K562 (cell line): ENCODE measurements around the gene RNF212B. TPM values are rescaled to one million over a fixed set of nuclear protein-coding genes. Genes with fewer than 3 reads are reported as not detected.
A peak's percentile ranks its signal among the peaks of the same experiment; 100 is the strongest.

Experiments
- TEAD1 ChIP-seq, 2 experiments: fragments of 450-650 bp in 1 of 2; sonication (generic) in 1 of 2; formaldehyde crosslinking; IDR thresholded peaks; 2 replicates each; pipeline versions ENCODE4 v1.4.0 to v1.8.0; 2020 to 2022; ENCODE audit warnings: mild to moderate bottlenecking in 2 of 2, missing genetic modification reagents in 1 of 2
- ZKSCAN8 ChIP-seq: fragments of 200-800 bp; sonication (Bioruptor generic); IDR thresholded peaks from 2 replicates; pipeline ENCODE4 v1.6.1; 2016; ENCODE audit warnings: missing genetic modification characterization, missing compliant biosample characterization
- ZNF174 ChIP-seq: fragments of 250-450 bp; sonication (Bioruptor Pico); IDR thresholded peaks from 2 replicates; pipeline ENCODE4 v1.4.0; 2020; ENCODE audit warnings: mild to moderate bottlenecking
- ZNF384 ChIP-seq: IDR thresholded peaks from 2 replicates; pipeline ENCODE4 v1.6.1; 2012; ENCODE audit warnings: low read depth, low read length, improper control_type of control experiment
- ZNF395 ChIP-seq: fragments of 200-800 bp; sonication (Bioruptor generic); IDR thresholded peaks from 2 replicates; pipeline ENCODE4 v1.6.1; 2017; ENCODE audit warnings: missing genetic modification characterization, missing compliant biosample characterization
- ZNF445 ChIP-seq: fragments of 250-450 bp; sonication (Bioruptor Pico); IDR thresholded peaks from 2 replicates; pipeline ENCODE4 v1.4.0; 2020; ENCODE audit warnings: low read depth, mild to moderate bottlenecking, moderate library complexity
- ZNF449 ChIP-seq: fragments of 250-450 bp; sonication (Bioruptor Pico); IDR thresholded peaks from 2 replicates; pipeline ENCODE4 v1.8.0; 2022; ENCODE audit warnings: moderate library complexity, mild to moderate bottlenecking, inconsistent platforms
- ZNF76 ChIP-seq: fragments of 250-450 bp; sonication (Bioruptor Pico); IDR thresholded peaks from 2 replicates; pipeline ENCODE4 v1.4.0; 2020; ENCODE audit warnings: mild to moderate bottlenecking, moderate library complexity, borderline replicate concordance
- ZNF766 ChIP-seq: fragments of 200-800 bp; sonication (Bioruptor generic); conservative IDR thresholded peaks from 2 replicates; pipeline ENCODE4 v1.6.1; 2016; ENCODE audit warnings: missing genetic modification characterization, missing compliant biosample characterization
- polyA plus RNA-seq, 8 experiments: library from polyadenylated mRNA; depleted of rRNA in 4 of 8; stranded (reverse) in 5 of 8; unstranded in 3 of 8; fragments of >200 nt; fragmentation: Nextera tagmentation in 2 of 8; fragmentation: Illumina TruSeq in 1 of 8; extraction: Ambion mirVana in 2 of 8; extraction: Trizol in 1 of 8; gene quantifications; 2 replicates each; pipeline versions ENCODE4 v1.2.1 to v1.2.3, GENCODE V29; 2011 to 2014; ENCODE audit warnings: inconsistent platforms in 1 of 8, missing spikeins in 1 of 8
- total RNA-seq, 7 experiments: library from RNA; depleted of rRNA in 6 of 7; stranded (reverse); fragments of >200 nt in 6 of 7; fragmentation: Illumina TruSeq in 2 of 7; extraction: Trizol in 2 of 7; gene quantifications; 2 replicates each; pipeline versions ENCODE4 v1.2.1 to v1.2.3, GENCODE V29; 2011 to 2021; ENCODE audit warnings: low replicate concordance in 1 of 7
- TF ChIP-seq, protein P1 (sequence below): fragments of 450-650 bp; IDR thresholded peaks from 2 replicates; pipeline ENCODE4 v1.6.1; 2014; ENCODE audit warnings: low read depth, mild to moderate bottlenecking, moderate library complexity, borderline replicate concordance
- TF ChIP-seq, protein P2 (sequence below): fragments of 250-450 bp; sonication (Bioruptor Pico); IDR thresholded peaks from 2 replicates; pipeline ENCODE4 v1.8.0; 2022; ENCODE audit warnings: inconsistent platforms
- TF ChIP-seq, protein P3 (sequence below): fragments of 450-650 bp; conservative IDR thresholded peaks from 2 replicates; pipeline ENCODE4 v1.6.1; 2016; ENCODE audit warnings: missing genetic modification characterization, low read depth, mild to moderate bottlenecking, missing compliant biosample characterization, moderate library complexity

The RNF212B gene
- total and polyA plus RNA-seq, 9 of the 15 experiments (the other 6 are each of a cell fraction or from before 2014, with no cell fraction given) = 0.15 to 0.43 (median 0.27) TPM; not detected in 3

DNA sequence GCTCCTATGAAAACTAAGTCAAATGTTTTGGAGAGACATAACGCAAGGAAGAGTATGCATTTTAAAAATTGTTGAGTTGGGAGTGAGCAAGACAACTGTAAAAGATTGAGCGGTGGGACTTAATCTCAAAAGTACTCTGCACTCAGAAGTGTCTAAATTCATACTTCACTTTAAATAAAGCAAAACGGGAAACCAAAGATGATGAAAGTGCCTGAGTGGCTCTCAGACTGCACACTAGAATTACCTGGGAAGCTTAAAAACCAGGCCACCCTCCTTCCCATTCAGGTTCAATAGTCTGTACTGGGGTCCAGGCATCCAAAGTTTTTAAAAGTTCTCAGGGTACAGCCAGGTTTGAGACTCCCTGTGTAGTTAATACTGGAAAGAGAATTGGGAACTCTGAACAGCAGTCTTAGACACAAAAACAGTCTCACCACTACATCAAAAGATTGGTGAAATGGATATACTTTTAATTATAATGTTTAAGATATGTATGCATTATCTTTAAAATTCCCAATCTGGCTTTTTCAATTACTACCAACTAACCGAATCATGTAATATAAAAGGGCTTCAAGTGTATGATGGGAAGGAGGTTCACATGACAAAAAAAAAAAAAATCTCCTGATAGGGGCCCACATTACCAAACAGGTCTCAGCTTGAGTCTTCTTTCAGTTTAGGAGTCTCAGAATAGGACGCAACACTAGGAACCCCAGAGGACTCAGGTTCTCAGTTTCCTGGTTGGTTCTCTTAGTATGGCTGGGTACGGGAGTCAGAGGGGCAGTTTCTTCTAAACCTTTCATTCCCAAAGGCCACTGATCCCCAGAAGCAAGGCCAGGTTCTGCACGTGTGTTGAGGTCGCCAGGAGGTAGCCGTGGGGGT is 47.2 kb downstream of the RNF212B start (continued):
- TF ChIP-seq ZNF395 (CRISPR knock-in tag) = no peak
- TF ChIP-seq ZNF76 (CRISPR knock-in tag) = no peak
- no peak for TF ChIP-seq ZNF445 (CRISPR knock-in tag)
- no peak for TF ChIP-seq ZNF766 (CRISPR knock-in tag)
- TF ChIP-seq, protein P1, sequence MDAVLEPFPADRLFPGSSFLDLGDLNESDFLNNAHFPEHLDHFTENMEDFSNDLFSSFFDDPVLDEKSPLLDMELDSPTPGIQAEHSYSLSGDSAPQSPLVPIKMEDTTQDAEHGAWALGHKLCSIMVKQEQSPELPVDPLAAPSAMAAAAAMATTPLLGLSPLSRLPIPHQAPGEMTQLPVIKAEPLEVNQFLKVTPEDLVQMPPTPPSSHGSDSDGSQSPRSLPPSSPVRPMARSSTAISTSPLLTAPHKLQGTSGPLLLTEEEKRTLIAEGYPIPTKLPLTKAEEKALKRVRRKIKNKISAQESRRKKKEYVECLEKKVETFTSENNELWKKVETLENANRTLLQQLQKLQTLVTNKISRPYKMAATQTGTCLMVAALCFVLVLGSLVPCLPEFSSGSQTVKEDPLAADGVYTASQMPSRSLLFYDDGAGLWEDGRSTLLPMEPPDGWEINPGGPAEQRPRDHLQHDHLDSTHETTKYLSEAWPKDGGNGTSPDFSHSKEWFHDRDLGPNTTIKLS = no peak
- TF ChIP-seq ZKSCAN8 (CRISPR knock-in tag) = 0 out of 2 replicates have a peak, but pooled peaks have one; percentile 45
- TF ChIP-seq TEAD1 (CRISPR knock-in tag; IDR thresholded peaks at IDR 0.05) = no peak
- TF ChIP-seq, protein P2, sequence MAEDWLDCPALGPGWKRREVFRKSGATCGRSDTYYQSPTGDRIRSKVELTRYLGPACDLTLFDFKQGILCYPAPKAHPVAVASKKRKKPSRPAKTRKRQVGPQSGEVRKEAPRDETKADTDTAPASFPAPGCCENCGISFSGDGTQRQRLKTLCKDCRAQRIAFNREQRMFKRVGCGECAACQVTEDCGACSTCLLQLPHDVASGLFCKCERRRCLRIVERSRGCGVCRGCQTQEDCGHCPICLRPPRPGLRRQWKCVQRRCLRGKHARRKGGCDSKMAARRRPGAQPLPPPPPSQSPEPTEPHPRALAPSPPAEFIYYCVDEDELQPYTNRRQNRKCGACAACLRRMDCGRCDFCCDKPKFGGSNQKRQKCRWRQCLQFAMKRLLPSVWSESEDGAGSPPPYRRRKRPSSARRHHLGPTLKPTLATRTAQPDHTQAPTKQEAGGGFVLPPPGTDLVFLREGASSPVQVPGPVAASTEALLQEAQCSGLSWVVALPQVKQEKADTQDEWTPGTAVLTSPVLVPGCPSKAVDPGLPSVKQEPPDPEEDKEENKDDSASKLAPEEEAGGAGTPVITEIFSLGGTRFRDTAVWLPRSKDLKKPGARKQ (CRISPR knock-in tag) = no peak
- TF ChIP-seq, protein P3, sequence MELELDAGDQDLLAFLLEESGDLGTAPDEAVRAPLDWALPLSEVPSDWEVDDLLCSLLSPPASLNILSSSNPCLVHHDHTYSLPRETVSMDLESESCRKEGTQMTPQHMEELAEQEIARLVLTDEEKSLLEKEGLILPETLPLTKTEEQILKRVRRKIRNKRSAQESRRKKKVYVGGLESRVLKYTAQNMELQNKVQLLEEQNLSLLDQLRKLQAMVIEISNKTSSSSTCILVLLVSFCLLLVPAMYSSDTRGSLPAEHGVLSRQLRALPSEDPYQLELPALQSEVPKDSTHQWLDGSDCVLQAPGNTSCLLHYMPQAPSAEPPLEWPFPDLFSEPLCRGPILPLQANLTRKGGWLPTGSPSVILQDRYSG (tag) = no peak
- no peak for TF ChIP-seq ZNF449 (CRISPR knock-in tag)
- TF ChIP-seq ZNF174 (CRISPR knock-in tag) = no peak
- peak; percentile 81 for TF ChIP-seq ZNF384
